ENCODE measurements around the gene PLPP2.
"Not testable (repeated sequence)": the region's sequence is repeated elsewhere in the genome, so short reads cannot be mapped to it uniquely, and the experiment has no call there.

PLPP2 gene

GRCh38 chr19:256804-257203 is 34.4 kb downstream of the PLPP2 start:
- H3K4me3 ChIP-seq (ENCODE audit: extremely low read depth, insufficient read depth, low read length, poor library complexity, severe bottlenecking); H3K4me1 ChIP-seq (ENCODE audit: control insufficient read depth, insufficient read depth, low read length, poor library complexity, severe bottlenecking); H3K27ac ChIP-seq (ENCODE audit: low read depth, low read length, severe bottlenecking); H3K9me3 ChIP-seq (ENCODE audit: control insufficient read depth, low read length); H3K36me3 ChIP-seq (ENCODE audit: control insufficient read depth, insufficient read depth, low read length): not testable (repeated sequence)
- 44 to 70% methylated on average over 2 of the region's 3 CpGs for WGBS, 2 experiments (ENCODE audit: insufficient coverage in 2 of 2)

GRCh38 chr19:252421-253186 is 38.6 kb downstream of the PLPP2 start:
- H3K4me1 ChIP-seq (ENCODE audit: control insufficient read depth, insufficient read depth, low read length, poor library complexity, severe bottlenecking); H3K36me3 ChIP-seq (ENCODE audit: control insufficient read depth, insufficient read depth, low read length); H3K4me3 ChIP-seq (ENCODE audit: extremely low read depth, insufficient read depth, low read length, poor library complexity, severe bottlenecking); H3K9me3 ChIP-seq (ENCODE audit: control insufficient read depth, low read length); H3K27ac ChIP-seq (ENCODE audit: low read depth, low read length, severe bottlenecking): not testable (repeated sequence)
- WGBS, 2 experiments (ENCODE audit: insufficient coverage in 2 of 2) = 25 to 40% methylated on average over 1 to 2 of the region's 7 CpGs

DNA sequence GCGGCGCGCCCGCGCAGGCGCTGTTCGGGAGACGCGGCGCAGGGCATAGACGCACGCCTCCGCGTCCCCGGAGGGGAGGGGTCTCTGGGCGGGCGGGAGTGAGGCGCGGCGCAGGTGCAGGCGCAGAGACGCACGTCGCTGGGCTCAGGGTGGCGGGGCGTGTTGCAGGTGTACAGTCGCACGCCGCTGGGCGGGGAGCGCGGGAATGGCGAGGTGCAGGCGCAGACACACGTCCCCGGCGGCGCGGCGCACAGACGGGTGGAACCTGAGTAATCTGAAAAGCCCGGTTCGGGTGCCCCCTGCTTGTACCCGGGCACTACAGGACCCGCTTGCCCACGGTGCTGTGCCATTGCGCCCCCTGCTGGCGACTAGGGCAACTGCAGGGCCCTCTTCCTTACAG is 44.7 kb downstream of the PLPP2 start:
- Histone ChIP-seq H3K36me3 (ENCODE audit: control insufficient read depth, insufficient read depth, low read length) (no peaks in the 10 kb centered on the region), H3K27ac (ENCODE audit: low read depth, low read length, severe bottlenecking) (no peak overlapping the region), H3K4me3 (ENCODE audit: extremely low read depth, insufficient read depth, low read length, poor library complexity, severe bottlenecking) (no peak overlapping the region), H3K9me3 (ENCODE audit: control insufficient read depth, low read length) (no peaks in the 10 kb centered on the region), H3K4me1 (ENCODE audit: control insufficient read depth, insufficient read depth, low read length, poor library complexity, severe bottlenecking) (no peaks in the 10 kb centered on the region)
- 92 to 95% methylated on average over 39 to 48 of the region's 48 CpGs for WGBS, 2 experiments (ENCODE audit: insufficient coverage in 2 of 2)

- 90 to 94% methylated on average over 6 to 8 of the region's 13 CpGs for WGBS, 2 experiments (ENCODE audit: insufficient coverage in 2 of 2)
- not testable (repeated sequence) for H3K27ac ChIP-seq (ENCODE audit: low read depth, low read length, severe bottlenecking); H3K36me3 ChIP-seq (ENCODE audit: control insufficient read depth, insufficient read depth, low read length); H3K4me1 ChIP-seq (ENCODE audit: control insufficient read depth, insufficient read depth, low read length, poor library complexity, severe bottlenecking); H3K9me3 ChIP-seq (ENCODE audit: control insufficient read depth, low read length)
- H3K4me3 ChIP-seq (ENCODE audit: extremely low read depth, insufficient read depth, low read length, poor library complexity, severe bottlenecking) = peak overlapping the region; percentile 8
Measured at GRCh38 chr19:245900-246299, 45.3 kb downstream of the PLPP2 start.

DNA sequence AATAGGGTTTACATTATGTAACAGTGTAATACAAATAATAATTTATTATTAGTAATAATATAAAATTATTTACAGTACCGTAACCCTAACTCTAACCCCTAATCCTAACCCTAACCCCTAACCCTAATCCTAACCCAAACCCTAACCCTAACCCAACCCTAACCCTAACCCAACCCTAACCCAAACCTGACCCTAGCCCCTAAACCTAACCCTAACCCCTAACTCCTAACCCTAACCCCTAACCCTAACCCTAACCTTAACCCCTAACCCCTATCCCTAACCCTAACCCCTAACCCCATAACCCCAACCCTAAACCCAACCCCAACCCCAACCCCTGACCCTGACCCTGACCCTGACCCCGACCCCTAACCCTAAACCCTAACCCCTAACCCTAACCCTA is 45.7 kb downstream of the PLPP2 start:
- WGBS, 2 experiments (ENCODE audit: insufficient coverage in 2 of 2) = no CpG with 5 or more reads among the region's 2 CpGs
- no peak overlapping the region for H3K27ac ChIP-seq (ENCODE audit: low read depth, low read length, severe bottlenecking)
- H3K36me3 ChIP-seq (ENCODE audit: control insufficient read depth, insufficient read depth, low read length) = no peaks in the 10 kb centered on the region
- H3K9me3 ChIP-seq (ENCODE audit: control insufficient read depth, low read length) = no peaks in the 10 kb centered on the region
- no peak overlapping the region for H3K4me3 ChIP-seq (ENCODE audit: extremely low read depth, insufficient read depth, low read length, poor library complexity, severe bottlenecking)
- H3K4me1 ChIP-seq (ENCODE audit: control insufficient read depth, insufficient read depth, low read length, poor library complexity, severe bottlenecking) = no peaks in the 10 kb centered on the region
